SU-DHL-6 (cell line): ENCODE results near the gene ASCC3.

ENCODE experiments used
- CTCF ChIP-seq: fragments of 200-600 bp; sonication (generic); IDR thresholded peaks from one replicate; pipeline ENCODE4 v1.5.1; 2017; ENCODE audit warnings: antibody characterized with exemption, mild to moderate bottlenecking, low read length, moderate library complexity; ENCODE audit not compliant: insufficient read depth, poor library complexity, severe bottlenecking
- EZH2phosphoT487 ChIP-seq: fragments of 200-600 bp; sonication (generic), shearing (Covaris generic); conservative IDR thresholded peaks from 2 replicates; pipeline ENCODE4 v1.6.1; 2018; ENCODE audit warnings: mild to moderate bottlenecking, antibody characterized with exemption, low read length, moderate library complexity, mixed read lengths

GRCh38 chr6:100458841-100459591 is 422.1 kb downstream of the ASCC3 start:
- TF ChIP-seq CTCF (no peak), EZH2phosphoT487 (no peak)
